SW 1271 (cell line): ENCODE data around the gene ADAMTSL2.

ENCODE experiments used
- DNase-seq, 2 experiments: peaks; one replicate each; lab custom pipeline; 2025; lab: John Stamatoyannopoulos, UW

Gene ADAMTSL2

DNA sequence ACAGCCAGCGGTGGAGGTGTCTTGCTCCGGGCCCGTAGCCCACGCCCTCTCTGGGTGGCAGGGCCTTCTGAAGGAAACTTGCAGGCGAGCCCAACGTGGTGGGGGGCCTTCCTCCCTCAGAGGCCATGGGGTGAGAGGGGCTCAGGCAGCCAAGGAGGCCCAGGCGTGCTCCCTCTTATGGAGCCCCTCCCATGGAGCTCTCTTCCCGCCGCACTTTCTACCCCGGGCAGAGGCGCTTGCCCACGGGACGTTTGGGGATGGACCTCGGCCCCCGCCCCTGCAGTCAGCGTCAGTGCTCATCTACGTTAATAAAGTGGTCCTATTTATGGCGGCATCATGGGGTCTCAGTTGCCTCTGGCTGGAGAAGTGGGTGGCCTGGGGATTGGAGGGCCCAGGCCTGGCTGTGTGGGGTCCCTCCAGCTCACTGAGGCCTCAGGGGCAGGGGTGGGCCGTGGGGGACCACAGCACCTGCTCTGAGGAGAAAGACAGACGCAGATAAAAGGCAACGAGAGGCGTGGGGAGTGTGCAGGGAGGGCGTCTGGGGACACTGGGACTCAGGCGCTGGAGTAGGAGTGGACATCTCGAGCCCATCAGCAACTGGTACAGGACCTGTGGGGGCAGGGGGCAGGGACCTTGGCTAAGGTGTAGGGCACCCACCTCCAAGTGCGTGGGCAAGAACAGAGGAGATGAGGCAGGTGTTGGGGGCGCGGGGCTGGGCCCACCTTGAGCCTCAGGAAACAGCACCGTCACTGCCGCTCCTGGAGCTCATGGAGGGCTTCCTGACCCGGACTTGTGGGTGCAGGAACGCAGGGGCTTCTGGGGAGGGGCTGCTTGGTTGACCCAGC lies 40.9 kb downstream of the ADAMTSL2 start:
- DNase-seq, result no peak

DNA sequence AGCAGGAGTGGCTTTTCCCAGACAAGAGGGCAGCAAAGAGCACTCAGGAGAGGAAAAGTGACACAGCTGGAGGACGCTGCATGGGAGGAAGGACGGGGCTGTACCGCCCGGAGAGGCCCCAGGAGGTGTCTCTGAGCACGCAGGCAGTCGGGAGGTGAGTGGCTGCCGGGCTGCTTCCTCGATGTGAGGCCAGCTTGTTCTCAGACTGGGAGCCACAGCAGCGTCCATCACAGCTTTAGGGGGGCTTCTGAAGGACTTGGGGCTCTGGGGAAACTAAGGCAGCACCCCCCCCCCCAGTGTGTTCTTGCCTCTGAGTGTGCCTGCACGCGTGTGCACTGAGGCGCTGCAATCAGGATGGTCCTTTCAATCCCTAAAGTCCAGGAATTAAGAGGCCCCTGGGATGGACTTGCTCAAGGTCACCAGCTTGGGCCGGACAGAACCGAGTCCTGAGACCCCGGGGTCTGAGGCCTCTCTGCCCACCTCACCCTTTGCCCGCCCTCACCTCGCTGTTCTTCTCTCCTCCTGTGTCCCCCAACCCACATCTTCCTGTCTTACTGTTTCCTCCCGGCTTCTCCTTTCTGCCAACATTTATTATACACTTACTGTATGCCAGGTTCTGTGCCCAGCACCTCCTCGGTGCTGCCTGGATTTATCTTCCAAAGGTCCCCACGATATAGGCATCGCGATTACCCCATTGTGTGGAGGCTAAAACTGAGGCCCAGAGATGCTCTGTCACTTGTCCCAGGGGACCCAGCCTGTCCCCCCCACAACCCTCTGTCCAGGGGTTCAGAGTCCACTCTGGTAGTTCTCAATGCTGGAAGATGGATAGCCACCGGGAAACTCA lies 41.7 kb downstream of the ADAMTSL2 start:
- DNase-seq, result no peak

DNA sequence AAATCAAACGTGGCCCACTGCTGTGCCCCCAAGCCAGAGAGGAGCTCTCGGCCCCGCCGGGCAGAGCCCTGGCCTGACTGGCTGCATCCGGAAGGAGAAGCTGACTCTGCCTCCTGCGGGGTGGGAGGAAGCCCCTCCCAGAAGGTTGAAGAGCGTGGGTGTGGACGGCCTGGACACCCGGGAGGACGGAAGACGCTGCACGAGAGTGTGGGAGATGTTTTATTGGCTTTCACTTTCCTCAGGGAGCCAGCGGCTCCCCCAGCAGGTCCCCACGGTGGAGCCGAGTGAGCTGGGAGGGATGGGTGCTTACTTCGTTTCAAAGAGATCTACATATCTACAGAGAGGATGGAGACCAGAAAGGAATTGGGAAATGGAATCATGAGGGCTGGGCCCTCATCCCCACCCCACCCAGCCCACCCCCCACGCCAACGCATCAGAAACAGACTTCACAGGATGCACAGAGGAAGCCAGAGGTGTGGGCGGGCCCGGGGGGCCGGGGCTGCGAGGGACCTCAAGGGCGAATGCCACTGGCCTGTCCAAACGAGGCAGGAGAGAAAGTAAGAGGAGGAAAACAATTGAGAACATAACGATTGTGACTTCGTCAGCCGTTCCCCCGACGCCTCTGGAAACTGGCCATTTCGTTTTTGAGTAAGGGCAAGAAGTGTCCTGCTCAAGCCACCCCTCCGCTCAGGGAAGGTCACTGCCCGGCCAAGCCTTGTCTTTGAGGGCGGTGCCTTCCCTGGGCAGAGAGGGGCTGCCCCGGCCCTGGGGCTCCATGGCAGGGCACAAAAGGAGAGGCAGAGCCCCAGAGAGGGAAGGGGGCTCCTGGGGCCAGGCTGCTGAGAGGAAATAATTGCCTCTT lies 42.6 kb downstream of the ADAMTSL2 start:
- no peak for DNase-seq

DNA sequence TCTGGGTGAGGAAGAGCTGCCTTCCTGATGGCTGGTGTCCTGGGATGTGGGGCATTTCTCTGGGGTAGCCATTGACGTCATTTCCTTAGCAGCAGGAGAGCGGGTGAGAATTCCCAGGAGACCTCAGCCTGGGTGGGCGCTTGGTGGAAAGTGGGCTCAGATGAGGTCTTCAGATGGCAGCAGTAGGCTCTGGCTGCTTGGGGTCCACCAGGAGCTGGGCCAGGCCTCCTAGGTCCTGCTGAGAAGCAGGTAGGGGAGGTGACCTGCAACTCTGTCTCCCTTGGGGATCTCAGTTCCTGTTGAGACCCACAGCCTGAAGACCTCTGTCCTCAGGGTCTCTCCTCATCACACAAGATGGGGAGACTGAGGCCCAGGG lies 43.2 kb downstream of the ADAMTSL2 start:
- DNase-seq, result no peak

DNA sequence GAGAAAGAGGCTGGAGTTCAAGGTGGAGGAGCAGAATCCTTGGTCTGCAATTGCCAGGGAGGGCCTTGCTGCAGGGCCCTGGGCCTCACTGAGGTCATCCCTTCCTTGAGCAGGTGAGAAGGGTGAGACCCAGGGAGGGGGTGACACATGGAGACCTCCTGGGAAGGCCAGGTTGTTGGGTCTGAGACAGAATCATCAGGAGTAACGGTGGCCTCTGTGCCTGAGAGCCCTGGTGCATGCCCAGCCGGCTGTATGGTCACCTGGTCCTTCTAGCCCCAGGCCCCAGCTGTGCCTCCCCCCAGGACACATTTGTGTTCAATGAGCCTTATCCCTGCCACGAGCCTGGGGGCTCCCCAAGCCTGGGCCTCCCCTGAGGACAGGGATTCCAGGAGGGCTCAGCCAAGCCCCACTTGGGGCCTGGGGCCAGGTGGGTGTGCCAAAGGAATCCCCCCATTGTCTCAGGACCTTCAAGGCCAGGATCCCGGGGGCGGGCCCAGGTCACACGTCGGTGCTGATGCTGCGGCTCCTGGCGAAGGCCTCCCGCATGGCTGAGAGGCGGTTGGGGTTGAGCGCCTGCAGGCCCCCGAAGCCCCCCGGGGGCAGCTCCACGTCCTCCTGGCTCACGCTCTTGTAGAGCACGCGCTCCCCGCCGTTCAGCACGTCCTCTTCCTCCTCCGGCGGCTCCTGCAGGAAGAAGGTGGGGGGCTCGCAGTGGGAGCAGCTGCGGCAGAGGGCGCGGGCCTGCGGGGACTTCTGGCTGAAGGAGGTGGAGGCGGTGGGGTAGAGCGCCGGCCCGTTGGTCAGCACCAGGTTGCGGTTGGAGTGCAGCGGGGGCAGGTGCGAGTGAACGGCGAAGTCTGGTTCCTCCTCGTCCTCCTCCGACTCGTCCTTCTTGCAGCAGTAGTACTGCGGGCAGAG lies 44.3 kb downstream of the ADAMTSL2 start:
- DNase-seq, result no peak

DNA sequence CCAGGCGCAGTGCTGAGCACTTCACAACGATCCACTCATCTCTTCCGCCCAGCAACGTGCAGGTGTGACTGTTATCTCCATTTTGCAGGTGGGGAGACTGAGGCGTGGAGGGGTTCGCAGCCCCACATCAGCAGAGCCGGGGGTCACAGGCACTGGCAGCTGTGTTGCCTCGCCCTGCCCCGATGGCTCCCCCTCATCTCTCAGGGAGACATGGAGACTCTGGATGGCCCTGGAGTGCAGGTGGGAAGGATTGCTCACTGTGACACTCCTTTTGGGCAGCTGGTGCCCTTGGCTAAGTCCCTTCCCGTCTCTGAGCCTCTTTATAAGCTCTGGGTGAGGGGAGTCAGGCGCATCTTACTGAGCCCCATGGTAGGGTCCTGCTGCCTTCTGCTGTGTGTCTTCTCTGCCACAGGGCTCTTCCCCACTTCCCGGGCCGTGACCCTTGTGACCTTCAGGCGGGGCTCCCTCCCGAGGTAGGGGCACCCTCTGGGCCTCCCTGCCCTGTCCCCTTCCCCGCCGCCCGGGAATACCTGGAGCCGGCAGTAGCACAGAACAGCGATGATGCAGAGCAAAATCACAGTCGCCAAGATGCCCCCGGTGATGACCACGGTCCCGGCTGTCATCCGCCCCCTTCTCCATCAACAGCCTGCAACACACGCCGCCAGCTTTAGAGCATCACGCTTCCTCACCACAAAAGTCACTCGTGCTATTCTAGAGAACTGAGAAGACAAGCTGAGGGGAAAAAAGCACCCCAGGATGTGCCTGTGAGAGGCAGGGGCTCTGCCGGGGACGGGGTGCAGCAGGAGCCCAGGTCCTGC lies 45.3 kb downstream of the ADAMTSL2 start:
- DNase-seq, result no peak

DNA sequence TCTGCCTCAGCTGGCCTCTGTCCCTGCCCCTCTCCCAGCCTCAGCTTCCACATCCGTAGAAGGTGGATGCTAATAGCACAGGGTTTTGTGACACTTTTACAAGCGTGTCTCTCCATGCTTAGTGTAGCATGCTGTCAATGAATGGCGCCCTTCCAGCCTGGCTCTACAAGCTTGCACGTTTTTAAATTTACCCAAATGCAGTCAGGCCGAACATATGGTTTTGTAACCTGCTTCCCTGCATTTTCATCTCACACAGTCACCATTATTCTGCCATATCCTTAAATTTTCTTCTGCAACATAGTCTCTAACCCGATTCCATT lies 45.9 kb downstream of the ADAMTSL2 start:
- DNase-seq, result no peak

DNA sequence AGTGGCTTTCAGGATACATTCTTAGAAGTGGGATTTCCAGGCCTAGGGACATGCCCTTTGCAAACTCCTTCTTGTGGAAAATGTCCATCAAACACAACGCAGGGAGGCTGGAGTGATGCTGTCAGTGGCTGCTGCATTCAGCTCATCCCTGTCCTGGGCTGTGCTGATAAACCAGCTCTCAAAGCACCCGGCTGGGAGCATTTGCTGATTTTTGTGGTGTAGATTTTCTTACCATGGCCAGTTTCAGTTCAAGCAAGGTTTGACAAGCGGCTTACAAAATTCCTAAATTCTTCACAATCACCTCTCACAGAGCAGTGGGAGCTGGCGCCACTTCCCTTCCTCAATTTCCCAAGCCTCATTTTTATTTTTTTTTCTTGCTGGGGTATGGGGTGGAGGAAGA lies 46.5 kb downstream of the ADAMTSL2 start:
- DNase-seq, result no peak

DNA sequence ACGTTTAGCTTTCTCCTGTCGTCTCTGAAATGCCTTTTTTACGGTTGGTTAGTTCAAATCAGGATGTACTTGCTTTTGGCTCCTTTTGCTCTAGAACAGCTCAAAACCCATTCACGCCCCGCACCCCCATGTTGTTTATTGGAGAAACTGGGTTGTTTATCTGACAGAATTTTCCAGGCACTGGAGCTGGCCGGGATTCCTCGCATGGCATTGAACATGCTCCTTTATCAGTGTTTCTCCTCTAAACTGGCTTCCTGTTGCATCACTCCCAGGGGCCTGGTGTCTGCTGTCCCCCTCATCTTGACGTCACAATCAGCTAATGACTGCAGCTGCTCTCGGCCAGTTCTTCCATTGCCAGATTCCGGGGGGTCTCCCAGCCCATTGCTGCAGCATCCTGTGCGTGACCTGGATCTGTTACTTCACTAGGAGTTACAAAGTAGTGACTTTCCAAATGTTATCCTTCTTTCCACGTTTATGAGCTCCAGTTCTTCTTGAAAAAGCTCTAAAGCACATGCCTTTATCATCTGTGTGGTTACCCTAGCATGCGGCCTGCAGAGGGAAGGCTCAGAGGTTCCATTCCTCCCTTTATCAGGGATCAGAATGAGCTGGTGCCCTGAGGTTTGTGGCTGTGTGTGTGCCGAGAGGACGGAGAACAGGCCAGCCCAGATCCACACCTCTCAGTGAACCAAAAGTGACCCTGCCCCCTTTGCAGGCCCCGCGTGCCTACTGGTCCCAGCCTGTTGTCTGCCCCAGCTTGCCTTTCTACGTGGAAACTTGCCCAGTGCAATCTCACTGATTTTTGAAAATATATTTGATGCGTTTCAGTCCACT lies 47.2 kb downstream of the ADAMTSL2 start:
- no peak for DNase-seq

DNA sequence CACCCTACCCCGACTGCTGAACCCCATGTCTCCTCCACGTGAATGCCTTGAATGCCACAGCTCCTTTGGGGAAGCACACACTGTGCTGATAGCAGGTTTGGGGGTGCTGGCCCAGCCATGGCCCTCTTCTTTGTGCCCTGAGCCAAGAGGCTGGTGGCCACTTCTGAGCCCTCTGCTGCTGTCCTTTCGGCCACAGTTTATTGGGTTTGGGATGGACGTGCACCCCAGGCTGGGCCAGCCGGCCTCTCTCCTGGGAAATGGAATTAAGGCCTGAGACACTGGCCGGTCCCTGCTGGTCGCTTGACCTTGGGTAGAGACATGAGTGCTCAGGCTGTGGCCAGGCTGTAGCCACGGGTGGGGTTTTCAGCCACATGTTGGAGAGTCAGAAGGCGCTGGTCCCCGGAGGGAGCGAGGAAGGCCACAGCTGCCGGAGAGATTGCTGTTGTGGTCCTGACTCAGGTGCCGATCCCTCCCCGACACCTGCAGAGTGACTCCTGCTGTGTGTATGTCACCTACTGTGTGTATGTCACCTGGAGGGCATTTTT lies 48.1 kb downstream of the ADAMTSL2 start:
- DNase-seq, result no peak

DNA sequence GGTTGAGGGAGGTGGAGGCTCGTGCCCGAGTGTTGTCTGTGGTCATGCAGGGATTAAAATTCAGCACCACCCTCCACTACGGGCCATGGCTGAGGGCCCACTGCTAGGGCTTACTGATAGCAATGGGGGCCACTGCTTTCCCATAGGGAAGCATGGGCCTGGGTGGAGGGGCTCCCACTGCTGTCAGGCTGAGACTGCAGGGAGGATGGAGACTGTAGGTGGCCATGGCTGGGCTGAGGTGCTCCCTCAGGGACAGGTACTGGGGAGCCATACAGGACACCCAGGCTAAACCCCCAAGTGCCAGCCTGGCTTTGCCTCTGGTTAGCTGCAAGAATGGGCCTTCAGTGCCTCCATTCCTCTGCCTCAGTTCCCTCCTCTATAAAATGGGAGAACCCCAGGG lies 48.6 kb downstream of the ADAMTSL2 start:
- no peak for DNase-seq

DNA sequence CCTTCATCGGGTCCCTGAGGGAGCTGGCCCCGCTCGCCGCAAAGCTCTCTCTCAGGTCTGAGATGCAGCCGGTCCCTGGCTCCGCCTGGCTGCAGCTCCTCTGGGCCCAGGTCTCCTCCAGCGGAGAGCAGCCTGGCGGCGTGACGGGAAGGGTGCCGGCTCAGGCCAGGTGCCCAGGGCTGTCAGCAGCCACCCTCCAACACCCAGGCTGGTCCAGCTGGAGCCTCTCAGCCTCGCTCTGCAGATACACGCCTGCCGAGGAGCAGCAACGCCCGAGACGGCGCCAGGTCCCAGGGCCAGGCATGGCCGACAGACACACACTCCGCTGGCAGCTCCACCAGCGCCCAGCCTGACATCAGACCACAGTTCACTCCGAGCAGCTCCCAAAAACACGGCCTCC lies 49.1 kb downstream of the ADAMTSL2 start:
- no peak for DNase-seq

DNA sequence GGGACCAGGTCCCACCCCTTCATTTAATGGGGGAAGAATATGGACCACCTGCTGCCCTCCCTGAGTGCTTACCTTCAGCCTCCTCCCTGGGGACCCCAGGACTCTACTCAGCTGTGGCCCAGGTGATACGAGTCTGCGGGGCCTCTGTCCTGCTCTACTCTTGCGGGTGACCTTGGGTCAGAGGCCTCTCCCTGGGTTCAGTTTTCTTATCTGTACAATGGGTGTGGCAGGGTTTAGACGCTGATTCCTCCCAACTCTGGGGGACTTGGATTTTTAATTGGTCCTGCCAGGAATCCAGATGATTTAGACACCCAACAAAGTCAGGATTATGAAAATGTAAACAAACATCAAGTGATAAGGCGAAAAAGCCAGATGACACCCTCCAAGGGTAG lies 49.7 kb downstream of the ADAMTSL2 start:
- no peak for DNase-seq

DNA sequence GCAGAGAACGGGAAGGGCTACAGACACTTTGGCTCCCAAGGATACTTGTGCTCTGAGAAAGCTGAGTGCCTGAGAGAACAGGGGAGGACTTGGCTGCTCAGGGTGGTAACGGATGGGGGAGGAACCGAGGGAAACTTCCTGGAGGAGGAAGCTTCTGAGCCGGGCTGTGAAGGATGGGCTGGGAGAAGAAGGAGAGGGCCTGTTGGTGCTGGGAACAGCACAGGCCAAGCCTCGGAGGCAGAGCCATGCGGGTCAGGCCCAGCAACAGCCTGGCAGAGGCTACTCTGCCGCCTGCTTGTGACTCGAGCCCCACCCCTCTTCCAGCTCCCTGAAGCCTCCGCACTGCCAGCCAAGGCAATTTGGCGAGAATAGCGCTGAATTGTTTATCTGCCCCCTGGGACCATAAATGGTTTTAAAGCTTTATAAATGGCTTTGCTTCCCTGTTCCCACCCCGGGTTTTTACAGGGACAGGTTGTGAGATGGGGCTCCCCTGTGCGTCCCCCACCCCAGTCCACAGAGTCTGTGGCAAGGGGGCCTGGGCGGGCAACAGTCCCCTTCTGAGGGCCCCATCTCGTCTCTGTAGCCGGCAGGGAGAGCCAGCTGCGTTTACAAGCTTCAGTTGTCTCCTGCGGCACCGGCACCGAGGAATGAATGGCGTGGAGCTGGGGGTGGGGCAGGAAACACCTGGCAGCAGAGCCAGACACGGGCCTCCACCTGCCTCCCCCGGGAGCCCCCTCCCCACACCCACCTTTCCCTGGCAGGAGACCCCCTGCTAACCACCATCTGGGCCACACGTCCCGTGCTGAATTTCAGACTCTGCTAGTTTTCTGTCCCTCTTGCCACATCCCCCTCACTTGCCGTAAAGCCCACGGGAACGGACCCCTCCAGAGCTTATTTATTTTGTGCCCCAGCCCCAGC lies 50.3 kb downstream of the ADAMTSL2 start:
- no peak for DNase-seq

DNA sequence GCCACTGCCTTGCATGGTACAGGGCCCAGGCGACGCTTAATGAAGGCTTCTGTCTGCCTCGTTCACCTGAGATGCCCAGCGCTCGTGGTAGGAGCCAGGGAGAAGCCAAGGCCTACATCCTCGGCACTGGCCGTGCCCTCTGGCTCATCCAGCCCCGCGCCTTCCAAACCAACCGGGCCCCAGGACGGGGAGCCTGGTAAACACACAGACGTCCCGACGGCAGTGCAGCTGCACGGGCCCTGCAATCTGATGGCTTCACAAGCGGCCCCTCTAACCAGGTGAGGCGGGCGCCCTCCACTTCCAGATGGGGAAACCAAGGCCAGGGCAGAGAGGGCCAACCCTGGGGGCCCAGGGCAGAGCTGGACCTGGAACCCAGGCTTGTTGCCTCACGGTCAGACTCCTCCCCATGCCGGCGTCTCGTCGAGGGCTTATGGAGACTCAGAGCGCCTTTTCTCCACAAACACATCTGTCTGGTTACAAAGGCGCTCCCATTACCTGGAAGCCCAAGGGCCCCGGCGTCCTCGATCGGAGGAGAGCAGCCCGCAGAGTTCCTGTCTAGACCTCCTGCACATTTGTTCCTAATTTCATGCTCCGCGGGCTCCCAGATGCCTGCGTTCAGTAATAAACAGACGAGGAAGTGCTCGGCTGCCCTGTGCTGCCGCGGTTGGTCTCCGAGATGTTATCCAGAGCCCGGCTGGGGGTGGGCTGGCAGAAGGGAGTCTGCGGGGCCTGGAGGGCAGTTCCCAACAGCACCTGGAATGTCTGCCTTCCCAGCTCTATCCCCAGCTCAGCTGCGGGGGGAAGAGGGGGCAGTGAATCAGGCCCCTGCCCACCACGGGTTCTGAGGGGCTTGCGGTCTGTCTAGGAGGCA lies 51.2 kb downstream of the ADAMTSL2 start:
- no peak for DNase-seq

DNA sequence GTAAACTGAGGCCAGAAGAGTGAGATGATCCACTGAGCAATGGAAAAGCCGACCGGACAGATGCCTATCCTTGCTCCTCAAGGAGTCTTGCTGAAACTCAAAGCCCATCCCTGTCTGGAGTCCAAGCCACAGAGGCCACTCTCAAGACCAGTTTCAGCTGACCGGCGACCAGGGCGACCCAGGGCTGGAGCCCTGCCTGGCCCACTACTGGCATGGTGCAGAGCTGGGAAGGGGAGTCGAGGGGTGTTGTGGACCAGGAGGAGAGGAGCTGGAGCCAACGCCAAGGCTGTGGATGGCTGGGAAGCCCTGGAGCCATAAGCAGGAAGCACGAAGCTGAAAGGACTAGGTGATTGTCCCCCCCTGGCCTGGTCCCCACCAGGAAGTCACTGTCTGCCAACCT lies 52.5 kb downstream of the ADAMTSL2 start:
- DNase-seq, result no peak

DNA sequence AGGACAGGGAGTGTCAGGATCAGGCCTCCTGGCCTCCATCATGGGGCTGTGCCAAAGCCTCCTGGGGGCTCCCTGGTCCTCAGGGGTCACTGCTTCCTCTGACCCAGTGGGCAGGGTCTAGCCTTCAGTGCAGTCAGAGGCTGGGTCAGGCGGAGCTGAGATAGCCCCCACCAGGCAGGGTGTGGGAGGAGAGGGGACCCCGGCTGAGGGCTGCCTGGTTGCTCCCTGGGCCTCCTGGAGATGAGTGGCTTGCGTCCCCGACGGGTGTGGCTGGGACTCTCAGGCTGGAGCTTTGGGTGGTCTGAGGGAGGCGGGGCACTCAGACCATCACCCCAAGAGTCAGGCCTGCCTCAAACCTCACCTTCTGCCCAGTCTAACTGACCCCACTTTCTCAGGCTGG lies 53.0 kb downstream of the ADAMTSL2 start:
- DNase-seq, result no peak
